ENCODE measurements around the gene ULK2.

ULK2 gene

DNA sequence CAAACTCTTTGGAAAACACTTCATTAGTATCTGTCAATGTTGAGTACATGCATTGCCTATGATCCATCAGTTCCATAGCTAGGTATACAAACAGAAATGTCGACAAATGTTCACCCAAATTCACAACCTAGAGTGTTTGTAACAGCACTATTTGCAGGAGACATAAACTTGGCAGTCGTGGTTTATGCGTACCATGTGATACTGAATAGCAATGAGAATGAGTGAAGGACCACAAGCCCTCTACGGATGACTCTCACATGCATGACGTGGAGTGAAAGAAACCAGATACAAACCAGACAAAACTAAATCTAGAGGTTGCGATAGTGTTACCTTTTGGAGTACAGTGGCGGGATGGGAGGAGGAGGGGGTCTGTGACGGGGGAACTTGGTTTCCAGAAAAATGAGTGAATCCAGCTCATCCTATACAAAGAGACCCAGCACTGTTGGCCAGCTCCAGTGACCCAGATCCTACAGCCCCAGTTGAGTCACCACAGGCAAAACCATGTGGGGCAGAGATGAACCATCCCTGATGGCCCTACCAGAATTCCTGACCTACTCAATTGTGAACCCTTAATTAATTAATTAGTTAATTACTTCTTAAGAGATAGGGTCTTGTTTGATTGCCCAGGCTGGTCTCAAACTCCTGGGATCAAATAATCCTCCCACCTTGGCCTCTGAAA, 15.9 kb upstream of the ULK2 start:
- DNase-seq (ENCODE audit: low read depth) = no peak
- TF ChIP-seq, protein P1, sequence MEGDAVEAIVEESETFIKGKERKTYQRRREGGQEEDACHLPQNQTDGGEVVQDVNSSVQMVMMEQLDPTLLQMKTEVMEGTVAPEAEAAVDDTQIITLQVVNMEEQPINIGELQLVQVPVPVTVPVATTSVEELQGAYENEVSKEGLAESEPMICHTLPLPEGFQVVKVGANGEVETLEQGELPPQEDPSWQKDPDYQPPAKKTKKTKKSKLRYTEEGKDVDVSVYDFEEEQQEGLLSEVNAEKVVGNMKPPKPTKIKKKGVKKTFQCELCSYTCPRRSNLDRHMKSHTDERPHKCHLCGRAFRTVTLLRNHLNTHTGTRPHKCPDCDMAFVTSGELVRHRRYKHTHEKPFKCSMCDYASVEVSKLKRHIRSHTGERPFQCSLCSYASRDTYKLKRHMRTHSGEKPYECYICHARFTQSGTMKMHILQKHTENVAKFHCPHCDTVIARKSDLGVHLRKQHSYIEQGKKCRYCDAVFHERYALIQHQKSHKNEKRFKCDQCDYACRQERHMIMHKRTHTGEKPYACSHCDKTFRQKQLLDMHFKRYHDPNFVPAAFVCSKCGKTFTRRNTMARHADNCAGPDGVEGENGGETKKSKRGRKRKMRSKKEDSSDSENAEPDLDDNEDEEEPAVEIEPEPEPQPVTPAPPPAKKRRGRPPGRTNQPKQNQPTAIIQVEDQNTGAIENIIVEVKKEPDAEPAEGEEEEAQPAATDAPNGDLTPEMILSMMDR (IDR thresholded peaks at IDR 0.05; ENCODE audit: low read depth, low read length, missing control alignments) = no peak
- no peak overlapping the region for H3K4me3 ChIP-seq (ENCODE audit: low read depth, low read length)

DNA sequence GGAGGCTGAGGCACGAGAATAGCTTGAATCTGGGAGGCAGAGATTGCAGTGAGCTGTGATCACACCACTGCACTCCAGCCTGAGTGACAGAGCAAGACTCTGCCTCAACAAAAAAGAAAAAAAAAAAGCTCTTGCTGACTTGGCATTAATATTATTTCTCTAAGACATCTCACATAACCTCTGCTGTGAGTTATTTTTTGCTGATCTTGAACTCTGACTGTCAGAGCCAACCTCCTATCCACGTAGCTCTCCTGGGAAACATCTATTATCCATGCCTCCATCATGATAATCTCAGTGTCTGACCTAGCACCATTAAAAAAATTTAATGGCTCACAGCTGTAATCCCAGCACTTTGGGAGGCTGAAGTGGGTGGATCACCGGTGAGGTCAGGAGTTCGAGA, 12.7 kb upstream of the ULK2 start:
- DNase-seq (ENCODE audit: low read depth) = no peak
- no peak overlapping the region for H3K4me3 ChIP-seq (ENCODE audit: low read depth, low read length)
- TF ChIP-seq, protein P1 (IDR thresholded peaks at IDR 0.05; ENCODE audit: low read depth, low read length, missing control alignments) = no peak

DNA sequence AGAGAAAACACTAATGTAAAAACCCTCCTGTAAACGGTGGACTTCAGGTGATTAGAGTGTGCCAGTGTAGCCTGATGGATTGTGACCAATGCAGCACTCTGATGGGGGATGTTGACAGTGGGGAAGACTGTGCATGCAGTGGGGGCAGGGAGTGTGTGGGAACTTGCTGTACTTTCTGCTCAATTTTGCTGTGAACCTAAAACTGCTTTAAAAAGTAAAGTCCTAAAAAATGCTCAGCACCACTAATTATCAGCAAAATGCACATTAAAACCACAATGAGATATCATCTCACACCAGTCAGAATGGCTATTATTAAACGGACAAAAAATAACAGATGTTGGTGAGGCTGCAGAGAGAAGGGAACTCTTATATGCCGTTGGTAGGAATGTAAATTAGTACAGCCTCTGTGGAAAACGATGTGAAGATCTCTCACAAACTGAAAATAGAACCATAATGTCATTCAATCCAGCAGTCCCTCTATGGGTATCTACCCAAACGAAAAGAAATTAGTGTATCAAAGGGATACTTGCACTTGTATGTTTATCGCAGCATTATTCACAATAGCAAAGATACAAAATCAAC, 9.7 kb upstream of the ULK2 start:
- TF ChIP-seq, protein P1 (IDR thresholded peaks at IDR 0.05; ENCODE audit: low read depth, low read length, missing control alignments) = no peak
- no peak overlapping the region for H3K4me3 ChIP-seq (ENCODE audit: low read depth, low read length)
- no peak for DNase-seq (ENCODE audit: low read depth)

DNA sequence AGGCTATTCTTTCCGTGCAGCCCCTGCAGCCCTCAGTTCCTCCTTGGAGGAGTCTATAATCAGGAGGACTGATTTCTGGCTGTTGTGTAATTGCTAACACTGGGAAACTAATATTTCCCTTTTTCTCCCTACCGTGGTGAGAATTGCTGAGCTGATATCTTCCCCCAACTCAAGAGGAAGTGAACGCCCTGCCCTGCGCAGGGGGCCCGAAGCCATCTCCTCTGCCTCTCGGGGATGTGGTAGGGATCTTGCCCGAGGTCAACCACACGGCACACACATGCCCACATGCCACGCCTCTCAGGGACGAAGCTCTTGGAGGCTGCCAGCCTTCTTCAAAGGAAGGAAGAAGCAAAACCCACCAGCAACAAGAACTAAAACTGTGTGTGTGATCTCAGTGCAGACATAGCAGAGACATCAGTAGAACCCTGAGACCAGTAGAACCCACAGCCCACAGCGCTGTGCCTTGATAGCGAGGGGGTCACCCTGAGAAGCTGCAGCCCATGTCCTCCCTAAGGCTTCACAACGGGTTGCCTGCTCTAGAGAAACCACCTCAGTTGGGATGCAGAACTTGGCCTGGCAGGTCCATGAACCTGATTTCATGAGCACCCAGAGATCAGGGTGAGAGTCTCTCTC, 8.9 kb upstream of the ULK2 start:
- no peak overlapping the region for H3K4me3 ChIP-seq (ENCODE audit: low read depth, low read length)
- no peak for DNase-seq (ENCODE audit: low read depth)
- TF ChIP-seq, protein P1 (IDR thresholded peaks at IDR 0.05; ENCODE audit: low read depth, low read length, missing control alignments) = no peak

DNA sequence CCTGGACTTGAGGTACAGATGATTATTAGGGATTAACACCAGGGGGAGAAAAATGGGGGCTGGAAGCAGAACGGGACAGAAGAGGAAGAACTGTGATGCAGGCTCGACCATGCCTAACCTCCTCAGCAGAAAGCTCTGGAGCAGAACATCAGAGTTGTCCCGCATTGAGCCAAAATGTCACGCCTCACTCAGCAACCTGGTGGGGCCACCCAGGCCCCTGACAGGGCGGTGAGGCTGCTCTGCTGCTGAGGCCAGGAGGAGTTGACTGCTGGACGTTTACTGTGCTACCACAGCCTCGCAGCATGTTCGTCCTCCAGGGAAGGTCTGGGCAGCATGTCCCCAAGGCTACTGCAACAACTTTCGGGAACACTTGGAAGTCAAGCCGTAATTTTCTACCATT, 6.5 kb upstream of the ULK2 start:
- H3K4me3 ChIP-seq (ENCODE audit: low read depth, low read length) = no peak overlapping the region
- TF ChIP-seq, protein P1 (IDR thresholded peaks at IDR 0.05; ENCODE audit: low read depth, low read length, missing control alignments) = no peak
- DNase-seq (ENCODE audit: low read depth) = no peak

DNA sequence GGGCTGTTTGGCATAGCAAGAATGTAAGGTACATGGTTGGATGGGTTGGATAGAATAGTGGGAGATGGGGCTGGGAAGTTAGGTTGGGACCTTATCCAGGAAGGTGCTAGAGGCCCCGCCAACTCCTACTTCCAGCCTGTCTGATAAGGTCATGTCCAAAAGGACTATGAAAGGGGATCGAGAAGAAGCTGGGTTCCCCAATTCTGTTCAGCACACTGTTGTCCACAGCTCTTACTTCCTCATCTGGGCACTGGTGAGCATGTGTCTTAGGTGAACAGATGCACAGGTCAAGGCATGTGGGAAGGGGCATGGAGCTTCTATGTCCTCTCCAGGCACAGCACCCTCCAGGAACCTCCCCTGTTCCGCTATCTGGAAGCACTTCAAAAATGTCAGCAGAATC, 5.6 kb upstream of the ULK2 start:
- TF ChIP-seq, protein P1 (IDR thresholded peaks at IDR 0.05; ENCODE audit: low read depth, low read length, missing control alignments) = no peak
- DNase-seq (ENCODE audit: low read depth) = no peak
- H3K4me3 ChIP-seq (ENCODE audit: low read depth, low read length) = no peak overlapping the region

All from GM12864 (cell line).